Activated gamma-delta T cell (primary cell): ENCODE measurements around the gene RELL2.
A peak's percentile ranks its signal among the peaks of the same experiment; 100 is the strongest.

Experiments used
- DNase-seq: peaks from one replicate; lab custom pipeline; 2025; lab: John Stamatoyannopoulos, UW

Gene RELL2

GRCh38 chr5:141677415-141677814 lies 40.6 kb downstream of the RELL2 start:
- no peak for DNase-seq

GRCh38 chr5:141680178-141680577 lies 43.4 kb downstream of the RELL2 start:
- DNase-seq: no peak

GRCh38 chr5:141680751-141681201 lies 44.0 kb downstream of the RELL2 start:
- DNase-seq: no peak

DNA sequence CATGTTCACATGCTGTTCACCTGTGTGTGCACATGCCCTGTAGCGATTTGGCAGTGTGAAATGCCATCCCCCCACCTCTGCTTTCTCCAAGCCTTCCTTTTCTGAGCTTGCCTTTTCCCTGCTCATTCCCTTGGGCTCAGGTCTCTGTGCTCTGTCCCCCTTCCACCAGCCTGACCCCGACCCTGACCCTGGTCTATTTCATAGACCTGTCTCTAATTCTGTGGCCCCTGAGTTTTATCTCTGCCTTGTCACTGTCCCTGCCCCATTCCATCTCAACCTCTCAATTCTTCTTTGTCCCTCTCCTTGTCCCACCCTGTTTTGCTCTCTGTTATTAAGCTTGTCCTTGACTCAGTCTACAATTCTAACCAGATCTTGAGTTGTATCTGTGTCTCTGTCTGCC lies 44.5 kb downstream of the RELL2 start:
- DNase-seq: no peak

GRCh38 chr5:141681695-141682641 lies 45.2 kb downstream of the RELL2 start, which contains the start of gene ARAP3:
Gene ARAP3 (minus strand): TSS chr5:141682230. CDS start chr5:141680486, 1,744 bp downstream.
- peak; percentile 36 for DNase-seq

DNA sequence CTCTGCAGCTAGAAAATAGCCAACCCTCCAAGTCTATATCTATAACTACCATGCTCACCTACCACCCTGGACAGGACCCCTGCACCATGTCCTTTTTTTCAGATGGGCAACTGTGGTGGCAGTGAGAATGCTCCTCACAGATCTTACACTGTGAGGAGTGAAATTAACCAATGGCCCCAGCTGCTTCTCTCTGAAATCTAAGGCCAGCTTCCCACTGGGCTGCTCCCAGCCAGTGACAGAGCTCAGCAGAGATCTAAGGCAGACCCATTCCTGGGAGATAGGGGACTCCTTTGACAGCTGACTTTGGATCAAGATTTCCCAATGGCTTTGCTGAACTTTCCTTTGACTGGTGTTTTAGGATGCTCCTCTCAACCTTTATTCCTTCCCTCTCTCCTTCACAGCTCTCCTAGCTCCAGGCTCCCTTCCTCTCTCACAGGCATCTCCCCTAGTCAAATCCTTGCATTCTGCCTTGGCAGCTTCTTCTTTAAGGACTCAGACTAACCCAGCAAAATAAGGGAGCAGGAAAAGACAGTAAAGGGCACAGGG lies 46.9 kb downstream of the RELL2 start:
- no peak for DNase-seq

- DNase-seq: no peak
These were observed 48.8 kb downstream of the RELL2 start for GRCh38 chr5:141685591-141685990.

- DNase-seq: no peak
These were observed 50.0 kb downstream of the RELL2 start for GRCh38 chr5:141686648-141687416.
